Activated T-helper 9 cell treated with anti-CD3 and anti-CD28 coated beads, Interleukin-2, amount 50 U/mL, for 16 hours (primary cell): ENCODE data around the gene STARD7.
"Not testable (repeated sequence)": the region's sequence is repeated elsewhere in the genome, so short reads cannot be mapped to it uniquely, and the experiment has no call there.

ENCODE experiments used
- DNase-seq: peaks from one replicate; pipeline ENCODE4 v3.0.0-alpha.2; 2020; ENCODE audit warnings: low read depth

The STARD7 gene

GRCh38 chr2:96233880-96234316, 25.3 kb upstream of the STARD7 start:
- DNase-seq = no peak

- no peak for DNase-seq
Measured at GRCh38 chr2:96233436-96233835, 24.8 kb upstream of the STARD7 start.

- no peak for DNase-seq
Measured at GRCh38 chr2:96231316-96231715, 22.7 kb upstream of the STARD7 start.

- no peak for DNase-seq
Measured at GRCh38 chr2:96225016-96225533, 16.4 kb upstream of the STARD7 start.

GRCh38 chr2:96221106-96221505, 12.5 kb upstream of the STARD7 start:
- DNase-seq = not testable (repeated sequence)

- not testable (repeated sequence) for DNase-seq
Measured at GRCh38 chr2:96219959-96220358, 11.3 kb upstream of the STARD7 start.

GRCh38 chr2:96218508-96219131, 10.0 kb upstream of the STARD7 start:
- no peak for DNase-seq

- no peak for DNase-seq
Measured at GRCh38 chr2:96214554-96214953, 5.9 kb upstream of the STARD7 start.

GRCh38 chr2:96213379-96213778, 4.8 kb upstream of the STARD7 start:
- no peak for DNase-seq

- DNase-seq = no peak
Measured at GRCh38 chr2:96212339-96212738, 3.7 kb upstream of the STARD7 start.

- DNase-seq = no peak
Measured at GRCh38 chr2:96209729-96210085, 1.1 kb upstream of the STARD7 start.

GRCh38 chr2:96209011-96209728, 543 bp upstream of the STARD7 start:
- DNase-seq = no peak

- DNase-seq = no peak
Measured at GRCh38 chr2:96207774-96208142, 869 bp downstream of the STARD7 start.

GRCh38 chr2:96207073-96207773, 1.4 kb downstream of the STARD7 start:
- DNase-seq = no peak

- no peak for DNase-seq
Measured at GRCh38 chr2:96205888-96206287, 2.7 kb downstream of the STARD7 start.

- no peak for DNase-seq
Measured at GRCh38 chr2:96204836-96205624, 3.6 kb downstream of the STARD7 start.

- no peak for DNase-seq
Measured at GRCh38 chr2:96203130-96204028, 5.2 kb downstream of the STARD7 start.

GRCh38 chr2:96202152-96202854, 6.3 kb downstream of the STARD7 start:
- no peak for DNase-seq

GRCh38 chr2:96201338-96201737, 7.3 kb downstream of the STARD7 start:
- no peak for DNase-seq

GRCh38 chr2:96198921-96199320, 9.7 kb downstream of the STARD7 start:
- no peak for DNase-seq
